ENCODE data around the gene GEMIN2.
A peak's percentile ranks its signal among the peaks of the same experiment; 100 is the strongest.
"Not testable (repeated sequence)": the region's sequence is repeated elsewhere in the genome, so short reads cannot be mapped to it uniquely, and the experiment has no call there.

The GEMIN2 gene, protein sequence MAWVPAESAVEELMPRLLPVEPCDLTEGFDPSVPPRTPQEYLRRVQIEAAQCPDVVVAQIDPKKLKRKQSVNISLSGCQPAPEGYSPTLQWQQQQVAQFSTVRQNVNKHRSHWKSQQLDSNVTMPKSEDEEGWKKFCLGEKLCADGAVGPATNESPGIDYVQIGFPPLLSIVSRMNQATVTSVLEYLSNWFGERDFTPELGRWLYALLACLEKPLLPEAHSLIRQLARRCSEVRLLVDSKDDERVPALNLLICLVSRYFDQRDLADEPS

DNA sequence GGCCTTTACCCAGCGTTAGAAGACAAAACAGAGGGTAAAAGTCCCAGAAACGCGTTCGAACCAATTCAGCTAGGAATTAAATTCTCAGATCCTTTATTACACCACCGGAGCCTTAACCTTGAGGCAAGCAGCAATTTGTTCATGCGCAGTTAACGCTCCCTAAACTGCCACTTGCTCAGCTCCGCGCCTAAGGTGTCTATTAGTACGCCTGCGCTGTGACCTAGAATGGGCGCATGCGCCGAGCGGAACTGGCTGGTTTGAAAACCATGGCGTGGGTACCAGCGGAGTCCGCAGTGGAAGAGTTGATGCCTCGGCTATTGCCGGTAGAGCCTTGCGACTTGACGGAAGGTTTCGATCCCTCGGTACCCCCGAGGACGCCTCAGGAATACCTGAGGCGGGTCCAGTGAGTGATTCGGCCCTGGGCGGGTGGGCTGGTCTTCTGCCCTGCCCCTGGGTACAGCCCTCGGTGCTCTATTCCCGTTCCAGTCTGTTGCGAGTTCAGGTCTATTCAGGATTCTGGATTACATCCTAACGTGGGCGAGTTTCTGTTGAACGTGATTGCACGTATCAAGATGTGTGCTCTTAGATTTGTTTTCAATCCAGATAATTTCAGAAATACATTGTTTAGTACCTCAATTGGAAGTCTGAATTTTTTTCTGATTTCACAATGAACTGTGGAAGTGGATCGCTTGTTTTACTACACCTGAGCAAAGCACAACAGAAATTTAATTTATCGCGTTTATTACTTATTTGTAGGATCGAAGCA is at the start of gene GEMIN2:
Gene GEMIN2 (plus strand): TSS at position 251 of the 766 bp plus-strand sequence. CDS start 16 bp downstream, at position 267.
- DNase-seq (ENCODE audit: low spot score): peak; percentile 94

DNA sequence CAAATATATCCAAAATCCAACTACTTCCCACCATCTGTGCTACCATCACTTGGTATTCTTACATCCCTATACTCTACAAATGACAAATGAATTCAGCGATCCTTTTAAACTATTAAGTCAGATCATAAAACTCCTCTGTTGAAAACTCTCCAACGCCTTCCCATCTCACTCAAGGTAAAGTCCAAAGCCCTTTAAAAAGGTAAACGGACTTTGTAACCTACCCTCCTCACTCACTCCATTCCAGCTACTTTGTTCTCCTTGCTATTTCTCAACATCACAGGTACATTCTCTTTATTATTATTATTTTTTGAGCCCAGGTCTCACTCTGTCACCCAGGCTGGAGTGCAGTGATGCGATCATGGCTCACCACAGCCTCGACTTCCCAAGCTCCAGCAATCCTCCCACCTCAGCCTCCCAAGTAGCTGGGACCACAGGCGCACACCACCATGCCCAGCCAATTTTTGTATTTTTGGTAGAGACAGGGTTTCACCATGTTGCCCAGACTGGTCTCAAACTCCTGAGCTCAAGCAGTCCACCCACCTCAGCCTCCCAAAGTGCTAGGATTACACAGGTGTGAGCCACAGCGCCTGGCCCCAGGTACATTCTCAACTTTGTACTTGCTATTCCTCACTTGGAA is 44.8 kb upstream of the GEMIN2 start:
- DNase-seq (ENCODE audit: low spot score): not testable (repeated sequence)

DNA sequence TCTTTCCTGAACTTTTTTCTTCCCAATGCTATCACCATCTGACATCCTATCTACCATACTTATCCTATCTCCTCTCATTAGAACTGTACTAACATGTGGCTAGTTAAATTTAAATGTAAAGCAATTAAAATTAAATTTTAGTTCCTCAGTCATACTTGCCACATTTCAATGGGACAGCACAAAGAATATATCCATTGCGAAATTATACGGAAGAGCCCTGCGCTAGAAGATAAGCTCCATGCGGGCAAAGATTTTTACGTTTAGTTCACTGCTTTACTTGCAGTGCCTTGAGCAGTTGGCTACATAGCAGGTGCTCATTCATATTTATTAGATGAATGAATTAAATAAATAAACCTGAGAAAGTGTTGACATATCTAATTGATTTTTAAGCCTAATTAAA is 44.2 kb upstream of the GEMIN2 start:
- DNase-seq (ENCODE audit: low spot score): no peak

DNA sequence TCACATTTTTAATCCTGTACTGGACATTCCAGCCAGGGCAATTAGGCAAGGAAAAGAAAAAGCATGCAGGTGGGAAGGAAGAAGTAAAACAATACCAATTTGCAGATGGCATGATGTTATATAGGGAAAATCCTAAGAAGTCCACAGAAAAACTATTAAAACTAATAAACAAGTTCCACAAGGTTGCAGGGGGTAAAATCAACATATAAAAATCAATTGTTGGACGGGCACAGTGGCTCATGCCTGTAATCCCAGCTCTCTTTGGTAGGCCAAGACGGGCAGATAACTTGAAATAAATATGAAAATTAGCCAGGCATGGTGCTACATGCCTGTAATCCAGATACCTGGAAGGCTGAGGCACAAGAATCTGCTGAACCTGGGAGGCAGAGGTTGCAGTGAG is 43.0 kb upstream of the GEMIN2 start:
- DNase-seq (ENCODE audit: low spot score): no peak

DNA sequence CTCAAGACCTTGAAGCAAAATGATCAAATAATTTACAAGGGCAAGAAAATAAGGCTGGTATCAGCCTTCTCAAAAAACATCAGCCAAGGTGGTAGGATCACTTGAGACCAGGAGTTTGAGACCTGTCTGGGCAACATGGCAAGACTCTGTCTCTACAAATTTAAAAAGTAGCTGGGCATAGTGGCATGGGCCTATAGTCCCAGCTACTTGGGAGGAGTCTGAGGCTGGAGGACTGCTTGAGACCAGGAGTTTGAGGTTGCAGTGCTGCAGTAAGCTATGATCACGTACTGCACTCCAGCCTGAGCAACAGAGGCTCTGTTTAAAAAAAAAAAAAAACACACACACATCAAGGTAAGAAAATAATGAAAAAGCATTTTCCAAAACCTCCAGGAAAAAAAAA is 33.2 kb upstream of the GEMIN2 start:
- no peak for DNase-seq (ENCODE audit: low spot score)

DNA sequence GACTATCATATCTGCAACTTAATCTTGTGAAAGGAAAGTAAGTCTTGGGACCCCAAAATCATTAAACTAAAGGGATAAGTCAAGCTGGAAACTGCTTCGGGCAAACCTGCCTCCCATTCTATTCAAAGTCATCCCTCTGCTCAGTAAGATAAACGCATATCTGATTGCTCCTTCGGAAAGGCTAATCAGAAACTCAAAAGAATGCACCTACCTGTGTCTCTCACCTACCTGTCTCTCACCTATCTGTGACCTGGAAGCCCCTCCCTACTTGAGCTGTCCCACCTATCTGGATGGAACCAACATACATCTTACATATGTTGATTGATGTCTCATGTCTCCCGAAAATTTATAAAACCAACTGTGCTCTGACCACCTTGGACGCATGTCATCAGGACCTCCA is 31.0 kb upstream of the GEMIN2 start:
- DNase-seq (ENCODE audit: low spot score): no peak

DNA sequence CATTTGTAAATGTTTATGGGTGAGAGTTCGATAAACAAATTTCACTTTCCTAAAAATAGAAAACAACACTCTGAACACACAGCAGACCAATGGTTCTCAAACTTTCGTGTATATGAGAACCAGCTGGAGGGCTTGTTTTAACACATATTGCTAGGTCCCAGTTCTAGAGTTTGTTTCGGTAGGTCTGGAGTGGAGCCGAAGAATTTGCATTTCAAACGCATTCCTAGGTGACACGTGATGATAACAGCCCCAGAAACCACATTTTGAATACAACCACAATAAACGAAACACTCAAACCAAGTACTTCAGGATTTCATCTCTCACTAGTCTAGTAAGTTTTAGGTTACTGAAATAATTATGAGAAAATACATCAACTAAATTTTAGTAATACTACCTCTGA is 28.2 kb upstream of the GEMIN2 start:
- DNase-seq (ENCODE audit: low spot score): peak; percentile 69

DNA sequence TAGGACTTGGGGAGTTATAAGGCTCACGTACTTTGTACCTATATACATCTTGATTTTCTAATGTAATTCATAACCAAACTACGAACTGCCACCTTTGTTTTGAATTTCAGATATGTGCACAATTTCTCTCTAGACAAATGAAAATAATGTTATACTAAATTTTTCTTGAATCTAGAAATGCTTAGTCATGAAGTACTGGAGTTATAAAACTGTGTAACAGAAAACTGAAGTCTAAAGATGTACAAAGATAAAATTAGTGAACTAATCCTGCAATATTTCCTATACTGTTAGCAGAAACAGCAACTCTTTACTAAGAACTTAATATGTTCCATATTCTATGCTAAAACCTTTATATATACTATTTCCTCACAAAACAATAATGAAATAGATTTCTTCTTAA is 26.6 kb upstream of the GEMIN2 start:
- DNase-seq (ENCODE audit: low spot score): no peak

DNA sequence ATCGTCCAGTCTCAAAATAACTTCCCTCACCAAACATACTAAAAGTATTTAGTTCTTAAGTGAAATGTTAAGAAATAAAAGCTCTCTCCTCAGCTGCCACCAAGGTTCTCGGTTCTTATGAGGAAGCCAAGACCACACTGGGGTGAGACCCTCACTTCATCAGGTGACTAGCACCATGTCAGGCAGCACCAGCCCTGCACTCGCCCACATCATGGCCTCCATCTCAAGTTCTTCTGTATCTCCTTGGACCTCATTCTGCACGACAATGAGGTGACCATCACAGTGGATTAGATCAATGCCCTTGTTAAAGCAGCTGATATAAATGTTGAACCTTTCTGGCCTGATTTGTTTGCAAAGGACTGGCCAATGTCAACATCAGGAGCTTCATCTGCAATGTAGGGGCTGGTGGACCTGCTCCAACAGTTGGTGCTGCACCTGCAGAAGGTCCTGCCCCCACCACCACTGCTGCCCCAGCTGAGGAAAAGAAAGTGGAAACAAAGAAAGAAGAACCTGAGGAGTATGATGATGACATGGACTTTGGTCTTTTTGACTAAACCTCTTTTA is 23.5 kb upstream of the GEMIN2 start:
- no peak for DNase-seq (ENCODE audit: low spot score)

DNA sequence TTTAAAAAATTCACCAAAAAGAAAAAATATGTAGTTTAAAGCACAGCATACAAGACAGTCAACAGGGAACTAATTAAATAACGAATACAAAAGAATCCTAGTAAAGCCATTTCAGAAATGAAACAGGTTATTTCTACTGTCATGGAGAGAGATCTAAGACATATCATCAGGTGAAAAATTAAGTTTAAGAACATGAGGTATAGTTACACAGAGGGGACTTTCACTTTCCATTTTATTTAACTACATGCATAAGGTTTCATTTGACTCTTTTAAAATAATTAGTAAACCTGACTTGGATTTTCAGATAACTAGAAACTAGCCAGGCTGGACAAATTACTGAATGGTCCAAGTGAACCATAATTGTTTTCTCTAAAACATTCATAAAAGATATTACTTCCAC is 22.4 kb upstream of the GEMIN2 start:
- DNase-seq (ENCODE audit: low spot score): no peak

DNA sequence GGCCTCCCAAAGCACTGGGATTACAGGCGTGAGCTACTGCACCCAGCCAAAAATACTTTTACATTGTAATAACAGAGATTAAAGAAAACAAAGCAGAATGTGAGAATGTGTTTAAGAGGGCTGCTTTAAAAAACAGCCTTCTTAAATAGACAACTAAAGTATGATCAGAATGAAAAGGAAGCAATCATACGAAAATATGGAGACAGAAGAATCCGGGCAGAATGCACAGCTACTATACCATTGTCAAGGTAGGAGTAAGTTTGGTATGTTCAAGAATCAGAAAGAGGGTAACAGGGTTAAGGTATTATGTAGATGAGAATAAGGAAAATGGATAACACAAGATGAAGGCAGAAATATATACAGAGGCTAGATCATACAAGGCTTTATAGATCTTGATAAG is 19.6 kb upstream of the GEMIN2 start:
- no peak for DNase-seq (ENCODE audit: low spot score)

DNA sequence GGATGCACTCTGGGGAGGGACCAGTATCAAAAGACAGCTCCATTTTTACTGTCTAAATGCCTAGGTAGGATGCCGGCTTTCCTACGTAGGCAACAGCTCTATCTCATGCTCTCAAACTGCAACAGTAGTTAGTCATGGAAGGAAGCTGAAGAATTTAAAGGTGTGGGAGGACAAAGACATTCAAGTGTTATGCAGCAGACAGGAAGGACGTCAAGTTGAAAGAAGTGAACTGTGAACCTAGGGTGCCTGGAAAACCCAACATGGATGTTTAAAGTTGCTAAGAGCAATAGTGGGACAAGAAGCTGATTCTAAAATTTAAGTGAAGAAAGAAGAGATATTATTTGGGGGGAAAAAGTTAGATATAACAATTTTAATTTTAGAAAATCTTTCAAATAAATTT is 17.0 kb upstream of the GEMIN2 start:
- peak; percentile 47 for DNase-seq (ENCODE audit: low spot score)

DNA sequence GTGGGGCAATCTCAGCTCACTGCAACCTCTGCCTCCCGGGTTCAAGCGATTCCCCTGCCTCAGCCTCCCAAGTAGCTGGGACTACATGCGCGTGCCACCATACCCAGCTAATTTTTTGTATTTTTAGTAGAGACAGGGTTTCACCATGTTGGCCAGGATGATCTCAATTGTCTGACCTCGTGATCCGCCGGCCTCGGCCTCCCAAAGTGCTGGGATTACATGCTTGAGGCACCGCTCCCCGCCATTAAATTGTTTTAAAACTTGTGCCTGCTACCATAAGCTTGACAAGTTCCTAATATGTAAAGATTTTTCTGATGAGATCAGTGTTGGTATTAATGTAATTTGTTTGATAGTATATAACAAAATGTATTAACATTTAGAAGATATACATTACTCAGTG is 14.9 kb upstream of the GEMIN2 start:
- not testable (repeated sequence) for DNase-seq (ENCODE audit: low spot score)

DNA sequence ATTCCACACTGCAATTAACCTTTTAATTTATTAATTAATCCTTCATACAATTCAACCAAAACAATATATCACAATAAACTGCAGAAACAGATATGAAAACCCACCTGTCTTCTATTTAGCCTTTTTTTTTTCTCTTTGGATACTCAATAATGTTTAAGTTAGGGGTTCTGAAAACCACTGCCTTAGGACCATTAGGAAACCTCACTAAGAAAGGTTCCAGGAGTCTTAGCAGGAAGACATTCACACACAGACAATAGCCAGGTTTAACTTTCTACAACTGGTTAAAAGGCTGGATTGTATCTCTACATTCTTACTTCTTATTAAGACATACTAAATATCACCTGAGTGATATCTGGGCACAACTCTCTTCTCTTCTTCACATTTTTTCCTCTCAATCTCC is 14.4 kb upstream of the GEMIN2 start:
- no peak for DNase-seq (ENCODE audit: low spot score)

DNA sequence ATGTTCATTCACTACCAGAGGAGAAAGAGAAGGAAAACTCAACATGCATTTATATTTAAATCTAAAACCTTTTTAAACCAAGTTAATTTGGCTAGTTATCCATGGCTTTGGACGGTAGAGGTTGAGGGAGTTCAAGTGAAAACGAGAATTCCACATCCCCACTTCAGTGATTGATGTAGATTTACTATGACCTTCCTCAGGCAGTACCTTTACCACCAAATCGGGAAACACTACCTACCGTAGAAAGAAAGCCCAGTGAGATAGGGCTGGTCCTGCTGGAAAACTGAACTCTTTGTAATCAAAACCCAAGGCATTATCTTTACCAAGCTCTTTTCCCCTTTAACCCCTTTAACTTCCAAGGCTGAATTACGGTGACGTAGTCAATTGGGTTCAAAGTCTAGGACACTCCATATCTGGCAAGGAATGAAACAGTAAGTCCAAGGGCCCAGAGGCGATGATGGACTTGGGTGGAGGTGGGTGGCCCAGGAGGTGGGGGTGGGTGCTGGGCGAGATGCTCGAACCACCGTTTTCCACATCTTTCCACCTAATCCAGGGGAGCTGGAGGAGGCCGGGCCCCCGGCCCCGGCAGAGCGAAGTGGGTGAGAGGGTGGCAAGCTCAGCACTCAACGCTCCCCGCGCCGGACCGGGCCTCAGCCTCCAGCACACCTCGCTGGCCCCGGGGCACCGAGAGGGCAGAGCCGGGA is 11.7 kb upstream of the GEMIN2 start:
- DNase-seq (ENCODE audit: low spot score): peak; percentile 50

DNA sequence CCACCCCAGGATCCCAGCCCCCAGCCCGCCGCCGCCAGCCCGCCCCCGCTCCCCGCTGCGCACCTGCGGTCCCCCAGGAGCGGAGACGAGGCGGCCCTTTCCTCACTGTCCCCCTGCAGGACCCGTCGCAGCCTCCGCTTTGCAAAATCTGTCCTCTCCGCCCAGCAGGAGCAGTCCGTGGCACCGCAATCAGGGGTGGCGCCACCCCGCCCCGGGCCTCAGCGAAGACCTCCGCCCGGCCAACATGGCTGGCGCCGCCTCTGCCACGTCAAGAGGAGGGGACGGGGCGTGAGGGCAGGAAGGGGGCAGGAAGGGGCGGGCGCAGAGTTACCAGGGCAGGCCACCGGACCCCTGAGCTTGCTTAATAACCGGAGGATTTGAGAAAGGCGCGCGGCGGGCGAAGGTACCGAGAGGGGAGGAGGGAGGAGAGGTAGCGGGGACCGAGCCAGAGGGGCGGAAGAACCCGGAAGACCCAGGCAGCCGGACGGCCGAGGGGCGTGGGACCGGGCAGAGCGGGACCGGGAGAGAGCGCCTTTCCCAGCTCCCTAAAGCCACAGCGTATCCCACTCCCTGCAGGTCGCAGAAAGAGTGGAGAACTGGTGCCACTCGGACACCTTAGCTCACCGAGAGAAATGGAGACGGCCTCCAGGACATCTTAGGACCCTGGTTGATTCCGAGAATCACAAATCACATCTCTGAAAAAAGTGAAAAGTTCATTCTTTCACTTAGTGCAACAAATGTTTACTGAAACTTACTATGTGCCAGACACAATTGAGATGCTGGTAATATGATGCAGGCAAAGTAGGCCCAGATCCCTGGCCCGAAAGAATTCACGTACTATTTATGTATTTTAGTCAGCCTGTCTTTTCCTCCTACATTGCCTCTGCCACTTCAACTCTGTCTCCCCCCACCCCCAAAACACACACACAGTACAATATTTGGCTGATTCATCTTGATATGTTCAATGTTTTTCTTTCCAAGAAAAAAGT is 10.9 kb upstream of the GEMIN2 start, which contains the start of gene SEC23A:
Gene SEC23A (minus strand): TSS at position 267 of the 989 bp plus-strand sequence. CDS start 7,117 bp downstream, outside the sequence.
- DNase-seq (ENCODE audit: low spot score): peak; percentile 85

DNA sequence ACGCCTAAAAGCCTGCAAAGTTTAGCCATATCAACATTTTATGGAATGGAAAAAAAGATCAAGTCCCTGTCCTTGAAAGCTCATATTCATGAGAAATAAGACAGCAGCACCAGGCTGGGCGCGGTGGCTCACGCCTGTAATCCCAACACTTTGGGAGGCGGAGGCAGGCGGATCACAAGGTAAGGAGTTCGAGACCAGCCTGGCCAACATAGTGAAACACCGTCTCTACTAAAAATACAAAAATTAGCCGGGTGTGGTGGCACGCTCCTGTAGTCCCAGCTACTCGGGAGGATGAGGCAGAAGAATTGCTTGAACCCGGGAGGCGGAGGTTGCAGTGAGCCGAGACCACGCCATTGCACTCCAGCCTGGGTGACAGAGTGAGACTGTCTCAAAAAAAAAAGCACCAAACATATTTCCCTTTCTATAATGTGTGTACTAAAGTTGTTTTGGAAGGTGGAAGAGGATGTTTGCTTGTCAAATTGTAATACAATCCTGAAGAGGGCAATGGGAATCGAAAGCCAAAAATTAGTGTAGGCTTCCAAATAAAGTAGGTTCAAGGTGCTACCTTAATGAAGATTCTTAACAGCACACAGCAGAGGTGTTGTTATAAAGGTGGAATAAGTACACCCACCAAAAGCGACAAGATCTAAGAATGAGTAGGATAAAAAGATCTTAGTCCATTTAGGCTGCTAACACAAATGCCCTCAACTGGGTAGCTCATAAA is 9.9 kb upstream of the GEMIN2 start:
- DNase-seq (ENCODE audit: low spot score): not testable (repeated sequence)

DNA sequence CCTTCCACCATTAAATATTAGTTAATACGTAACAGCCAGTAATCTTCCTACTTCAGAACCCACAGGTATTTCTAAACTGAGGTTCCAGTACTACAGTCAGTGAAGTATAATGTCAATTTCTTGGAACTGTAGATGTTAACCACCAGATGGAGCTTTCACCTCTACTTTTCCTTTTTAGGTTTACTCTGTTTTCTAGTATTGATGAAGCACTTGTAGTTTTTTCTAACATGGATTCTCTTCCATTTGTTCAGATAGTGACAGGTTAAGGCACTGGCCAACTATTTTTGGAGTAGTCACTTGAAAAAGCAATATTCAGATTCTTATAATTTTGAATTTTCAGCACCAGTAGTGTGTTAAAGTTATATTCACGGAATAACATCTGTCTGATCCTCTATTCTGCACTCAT is 6.5 kb upstream of the GEMIN2 start:
- peak; percentile 43 for DNase-seq (ENCODE audit: low spot score)

DNA sequence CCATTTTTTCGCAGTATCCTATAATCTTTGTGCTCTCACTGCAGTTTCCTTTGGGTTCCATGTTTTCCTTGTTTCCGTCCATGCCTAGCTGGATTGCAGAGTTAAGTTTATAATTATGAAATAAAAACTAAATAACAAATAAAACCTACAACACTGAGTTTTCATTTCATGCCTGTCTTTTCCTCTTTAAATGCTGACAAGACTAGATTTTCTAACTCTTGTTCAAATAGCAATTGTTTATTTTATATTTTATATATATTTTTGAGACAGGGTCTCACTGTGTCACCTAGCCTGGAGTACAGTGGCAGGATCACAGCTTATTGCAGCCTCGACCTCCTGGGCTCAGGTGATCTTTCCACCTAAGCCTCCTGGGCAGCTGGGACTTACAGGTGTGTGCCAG is 5.3 kb upstream of the GEMIN2 start:
- DNase-seq (ENCODE audit: low spot score): no peak
